ENCODE data around the gene IL36B.
A peak's percentile ranks its signal among the peaks of the same experiment; 100 is the strongest.

The IL36B gene

GRCh38 chr2:113075600-113075999 is 22.9 kb upstream of the IL36B start:
- no peak for DNase-seq

GRCh38 chr2:113075030-113075429 is 22.4 kb upstream of the IL36B start:
- DNase-seq, result no peak

GRCh38 chr2:113073325-113073834 is 20.7 kb upstream of the IL36B start:
- no peak for DNase-seq

GRCh38 chr2:113072584-113072983 is 19.9 kb upstream of the IL36B start:
- no peak for DNase-seq

- DNase-seq, result no peak
These were observed 17.9 kb upstream of the IL36B start for GRCh38 chr2:113070606-113070975.

- DNase-seq, result no peak
These were observed 17.3 kb upstream of the IL36B start for GRCh38 chr2:113069676-113070605.

GRCh38 chr2:113068706-113069485 is 16.2 kb upstream of the IL36B start:
- no peak for DNase-seq

GRCh38 chr2:113068249-113068648 is 15.6 kb upstream of the IL36B start:
- no peak for DNase-seq

- DNase-seq, result no peak
These were observed 15.0 kb upstream of the IL36B start, which contains the start of gene IL1F10 for GRCh38 chr2:113067681-113068080. IL1F10 (plus strand) TSS chr2:113067970; CDS start chr2:113072739, 4,769 bp downstream.

GRCh38 chr2:113064898-113065297 is 12.2 kb upstream of the IL36B start:
- DNase-seq, result no peak

GRCh38 chr2:113064281-113064680 is 11.6 kb upstream of the IL36B start:
- no peak for DNase-seq

GRCh38 chr2:113061896-113062770 is 9.5 kb upstream of the IL36B start:
- DNase-seq, result no peak

- DNase-seq, result no peak
These were observed 8.6 kb upstream of the IL36B start for GRCh38 chr2:113061241-113061640.

- DNase-seq, result no peak
These were observed 8.1 kb upstream of the IL36B start for GRCh38 chr2:113060796-113061195.

- DNase-seq, result peak; percentile 58 to 91
These were observed 7.7 kb upstream of the IL36B start for GRCh38 chr2:113060396-113060795.

- DNase-seq, result no peak
These were observed 6.6 kb upstream of the IL36B start, which contains the start of gene IL36RN for GRCh38 chr2:113058998-113059960. IL36RN (plus strand) TSS chr2:113059198; CDS start chr2:113059439, 241 bp downstream.

- no peak for DNase-seq
These were observed 5.8 kb upstream of the IL36B start for GRCh38 chr2:113058411-113058994.

- DNase-seq, result no peak
These were observed 4.5 kb upstream of the IL36B start for GRCh38 chr2:113057117-113057516.

- peak; percentile 78 to 95 for DNase-seq
These were observed 3.9 kb upstream of the IL36B start for GRCh38 chr2:113056521-113056920.

- DNase-seq, result peak; percentile 55 to 82
These were observed 1.4 kb upstream of the IL36B start for GRCh38 chr2:113054066-113054465.

- DNase-seq, result no peak
These were observed 999 bp upstream of the IL36B start for GRCh38 chr2:113053666-113054065.

Measured in inflammatory macrophage treated with lipopolysaccharide for 1 hour (primary cell).